Thoracic aorta (tissue), 2 donors: ENCODE data around the gene GYG1. TPM values are rescaled to one million over a fixed set of nuclear protein-coding genes. Genes with fewer than 3 reads are reported as not detected.

Source experiments
- ATAC-seq: fragments of 150-250 bp; one replicate; pipeline ENCODE4 v1.8.0; 2017; ENCODE audit warnings: low read depth; ENCODE audit not compliant: insufficient number of reproducible peaks, low FRiP score
- DNase-seq: peaks from one replicate; pipeline ENCODE4 v3.0.0-alpha.2; 2020; ENCODE audit warnings: low spot score
- H3K27ac ChIP-seq, 2 donors: fragments of 200-600 bp; sonication (generic); 1 replicate in 1 of 2; 2 replicates in 1 of 2; pipeline ENCODE4 v1.5.1; 2016; ENCODE audit warnings: mild to moderate bottlenecking in 2 of 2, moderate library complexity in 2 of 2
- H3K27me3 ChIP-seq: fragments of 200-600 bp; sonication (generic); replicated peaks from 2 replicates; pipeline ENCODE4 v1.6.0; 2016; ENCODE audit warnings: mild to moderate bottlenecking; ENCODE audit not compliant: insufficient read depth
- H3K36me3 ChIP-seq: fragments of 200-600 bp; sonication (generic); one replicate; pipeline ENCODE4 v1.5.1; 2016
- H3K4me1 ChIP-seq, 2 donors: fragments of 200-600 bp; sonication (generic); 1 replicate in 1 of 2; 2 replicates in 1 of 2; pipeline versions ENCODE4 v1.5.1 to v1.6.0; 2016; ENCODE audit warnings: low read depth in 2 of 2, mild to moderate bottlenecking in 1 of 2; ENCODE audit not compliant: control insufficient read depth in 1 of 2
- H3K4me3 ChIP-seq: fragments of 200-600 bp; sonication (generic); 2 replicates; pipeline ENCODE4 v1.5.1; 2016; ENCODE audit warnings: mild to moderate bottlenecking
- H3K9me3 ChIP-seq: fragments of 200-600 bp; sonication (generic); 2 replicates; pipeline ENCODE4 v1.5.1; 2016
- CTCF ChIP-seq: fragments of 200-600 bp; sonication (generic); IDR thresholded peaks from one replicate; pipeline ENCODE4 v1.5.1; 2019; ENCODE audit warnings: antibody characterized with exemption
- total RNA-seq, 2 donors: library from RNA; depleted of rRNA; stranded (reverse); fragments of >200 nt; gene quantifications; one replicate each; pipeline versions ENCODE4 v1.1.0 to v1.2.3, GENCODE V29; 2016

The GYG1 gene
- total RNA-seq, 2 donors from 2014 or later = 72.6 to 89.5 TPM

DNA sequence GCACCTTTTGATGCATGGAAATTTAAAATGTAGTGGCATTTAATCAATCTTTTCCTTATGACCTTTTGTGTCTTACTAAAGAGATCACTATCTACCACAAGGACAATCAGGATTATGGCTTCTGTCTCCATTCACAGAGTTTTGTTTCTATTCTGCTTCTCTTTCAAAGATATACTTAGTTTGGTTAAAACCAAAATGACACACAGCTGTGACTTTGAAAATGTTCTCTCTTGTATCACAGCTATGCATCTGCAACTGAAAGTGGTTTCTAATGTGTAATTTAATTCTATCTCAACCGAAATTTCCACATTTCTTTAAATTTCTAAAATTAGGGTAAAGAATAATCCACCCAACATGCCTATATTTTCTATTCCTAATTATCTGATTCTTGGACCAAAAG is 67.3 kb downstream of the GYG1 start:
- no peaks in the 10 kb centered on the region for H3K27me3 ChIP-seq
- ATAC-seq (no peak), DNase-seq (no peak)
- H3K4me3 ChIP-seq = no peak overlapping the region
- no peak for TF ChIP-seq CTCF
- H3K27ac ChIP-seq = no peak overlapping the region
- H3K4me1 ChIP-seq = no peaks in the 10 kb centered on the region
- H3K9me3 ChIP-seq = no peaks in the 10 kb centered on the region
- H3K36me3 ChIP-seq = peaks cover 10% of the 10 kb centered on the region

- TF ChIP-seq CTCF = no peak
- DNase-seq (no peak), ATAC-seq (no peak)
- Histone ChIP-seq H3K4me1 (no peaks in the 10 kb centered on the region), H3K9me3 (no peaks in the 10 kb centered on the region), H3K27ac (no peak overlapping the region), H3K36me3 (peaks cover 5% of the 10 kb centered on the region), H3K27me3 (no peaks in the 10 kb centered on the region), H3K4me3 (no peak overlapping the region)
Measured at GRCh38 chr3:149061776-149062175, 70.4 kb downstream of the GYG1 start.

DNA sequence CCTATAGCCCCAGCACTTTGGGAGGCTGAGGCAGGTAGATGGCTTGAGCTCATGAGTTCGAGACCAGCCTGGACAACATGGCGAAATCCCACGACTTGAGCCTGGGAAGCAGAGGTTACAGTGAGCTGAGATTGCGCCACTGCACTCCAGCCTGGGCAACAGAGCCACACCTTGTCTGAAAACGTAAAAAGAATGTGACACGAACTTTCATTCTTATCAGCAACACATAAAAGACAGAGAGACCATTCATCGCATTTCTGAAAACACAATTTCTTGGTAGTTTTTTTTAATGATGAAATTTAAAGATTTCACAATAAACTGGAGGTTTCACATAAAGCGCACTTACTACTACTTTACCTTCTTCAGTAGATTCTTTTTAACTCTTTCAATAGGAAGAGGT is 76.5 kb downstream of the GYG1 start:
- no peak for DNase-seq
- peaks cover 14% of the 10 kb centered on the region for H3K36me3 ChIP-seq
- TF ChIP-seq CTCF = no peak
- no peak overlapping the region for H3K4me3 ChIP-seq
- no peak for ATAC-seq
- no peak overlapping the region for H3K27ac ChIP-seq
- no peaks in the 10 kb centered on the region for H3K4me1 ChIP-seq
- no peaks in the 10 kb centered on the region for H3K27me3 ChIP-seq
- H3K9me3 ChIP-seq = no peaks in the 10 kb centered on the region

Other genes starting within 250 kb of the GYG1 start
- 1 to 10 TPM in 1 of 2 donors, under 1 TPM in 1; 0.95 to 3.5 TPM for gene CPB1, start 163.7 kb upstream of the GYG1 start, total RNA-seq
- 10 to 100 TPM; 19.5 to 31.8 TPM for gene CPA3, start 126.2 kb upstream of the GYG1 start, total RNA-seq
- gene HLTF, start 95.0 kb downstream of the GYG1 start, total RNA-seq = 10 to 100 TPM; 27.5 to 33.6 TPM
- gene HPS3, start 138.1 kb downstream of the GYG1 start, total RNA-seq = 10 to 100 TPM; 21.3 to 22.9 TPM
- gene CP, start 230.3 kb downstream of the GYG1 start, total RNA-seq = 10 to 100 TPM; 58.1 to 64.0 TPM